T-helper 1 cell treated with Interleukin-12 subunit alpha and Interleukin-12 subunit beta and Interleukin-4 antibody, amounts not matched to agents 30 ng/mL and 1 ng/mL, for 36 hours (primary cell): Measurements from ENCODE around the gene CGB8. TPM values are rescaled to one million over a fixed set of nuclear protein-coding genes. Genes with fewer than 3 reads are reported as not detected.
"Not testable (repeated sequence)": the region's sequence is repeated elsewhere in the genome, so short reads cannot be mapped to it uniquely, and the experiment has no call there.

ENCODE experiments used
- intact Hi-C: fragments of 100-400 bp; cut with micrococcal nuclease; formaldehyde crosslinking; loops from one replicate; pipeline ENCODE4 v1.15.1; 2024
- total RNA-seq: library from RNA; stranded (reverse); gene quantifications from 2 replicates; pipeline ENCODE4 v1.2.3, GENCODE V29; 2022

CGB8 gene
- total RNA-seq, result not detected in 2 replicates

- intact Hi-C loops, result not testable (repeated sequence)
Observed at GRCh38 chr19:49049011-49049410, at the start of gene CGB8. Gene CGB8, minus strand, starts transcription at chr19:49049111. Its CDS starts 372 bp downstream, at chr19:49048739.

- intact Hi-C loops, result loop anchor here (1.0 to 2.0 kb wide), 6 partner anchors 9 to 102 kb away; partner anchors contain the start of genes LIN7B and SNRNP70
Observed at GRCh38 chr19:49097453-49098288, 48.8 kb upstream of the CGB8 start.

- intact Hi-C loops, result no loop called here
Observed at GRCh38 chr19:49094505-49095482, 45.9 kb upstream of the CGB8 start.

- intact Hi-C loops, result no loop called here
Observed at GRCh38 chr19:49092686-49093085, 43.8 kb upstream of the CGB8 start.

GRCh38 chr19:49091391-49092038 is 42.6 kb upstream of the CGB8 start:
- intact Hi-C loops, result no loop called here

GRCh38 chr19:49086296-49086695 is 37.4 kb upstream of the CGB8 start:
- intact Hi-C loops, result loop anchor here (5.0 kb wide), 1 partner anchor 781 kb away; the partner anchor contains the start of gene PNKP

- intact Hi-C loops, result loop anchor here (1.0 to 5.0 kb wide), 11 partner anchors 11 to 781 kb away; partner anchors contain the start of genes C19orf73, CYTH2, FUZ and GYS1
Observed at GRCh38 chr19:49085868-49086232, 36.9 kb upstream of the CGB8 start.

- intact Hi-C loops, result loop anchor here (1.0 to 5.0 kb wide), 11 partner anchors 12 to 782 kb away; partner anchors contain the start of genes C19orf73, CYTH2, FUZ and GYS1
Observed at GRCh38 chr19:49085020-49085867, 36.3 kb upstream of the CGB8 start, which contains the start of gene SNRNP70. Gene SNRNP70, plus strand, starts transcription at chr19:49085451. Its CDS starts 964 bp downstream, at chr19:49086415.

- intact Hi-C loops, result loop anchor here (1.0 to 5.0 kb wide), 11 partner anchors 13 to 783 kb away; partner anchors contain the start of genes C19orf73, CYTH2, FUZ and GYS1
Observed at GRCh38 chr19:49084206-49085019, 35.5 kb upstream of the CGB8 start.

GRCh38 chr19:49081273-49081672 is 32.4 kb upstream of the CGB8 start:
- intact Hi-C loops, result no loop called here

- intact Hi-C loops, result no loop called here
Observed at GRCh38 chr19:49080392-49080791, 31.5 kb upstream of the CGB8 start.

GRCh38 chr19:49074869-49075268 is 26.0 kb upstream of the CGB8 start:
- intact Hi-C loops, result loop anchor here (1.0 kb wide), 1 partner anchor 70 kb away; no protein-coding TSS in a partner anchor

- intact Hi-C loops, result no loop called here
Observed at GRCh38 chr19:49073514-49074378, 24.8 kb upstream of the CGB8 start.

- intact Hi-C loops, result no loop called here
Observed at GRCh38 chr19:49071860-49072547, 23.1 kb upstream of the CGB8 start.

GRCh38 chr19:49070416-49070815 is 21.5 kb upstream of the CGB8 start:
- intact Hi-C loops, result no loop called here

GRCh38 chr19:49069026-49069425 is 20.1 kb upstream of the CGB8 start:
- intact Hi-C loops, result no loop called here

- intact Hi-C loops, result no loop called here
Observed at GRCh38 chr19:49067554-49067953, 18.6 kb upstream of the CGB8 start.
